ENCODE results near the gene HSF4. TPM values are rescaled to one million over a fixed set of nuclear protein-coding genes. Genes with fewer than 3 reads are reported as not detected.

Gene HSF4
- total RNA-seq, 1 experiment from 2014 or later = 39.4 TPM

- H3K27me3 ChIP-seq (replicated peaks; ENCODE audit: control insufficient read depth, insufficient read depth, low read length) = no peaks in the 10 kb centered on the region
- H3K27ac Mint-ChIP-seq (ENCODE audit: unreplicated experiment) = no peak overlapping the region
- ChIA-PET CTCF (interaction anchor here (0.6 kb wide), 1 partner anchor 36 kb away, joined by 3 read pairs; the partner anchor contains the start of gene ELMO3), POLR2A (interaction anchor here (0.5 to 0.6 kb wide), 2 partner anchors 83 to 285 kb away, joined by 6 to 9 read pairs; no protein-coding TSS in a partner anchor)
- TF ChIP-seq CTCF (IDR thresholded peaks at IDR 0.05; ENCODE audit: insufficient read depth in 1 of 2, low read depth in 1 of 2, low read length in 1 of 2, severe bottlenecking in 1 of 2, unreplicated experiment in 1 of 2) = no peak
- peaks cover 19% of the 10 kb centered on the region for H3K36me3 Mint-ChIP-seq (ENCODE audit: insufficient read depth, unreplicated experiment)
- no peak overlapping the region for H3K4me3 Mint-ChIP-seq (ENCODE audit: unreplicated experiment)
- no peaks in the 10 kb centered on the region for H3K9me3 ChIP-seq
- no peaks in the 10 kb centered on the region for H3K36me3 ChIP-seq (ENCODE audit: control insufficient read depth, insufficient read depth, low read length)
- no peak for DNase-seq
- H3K4me3 ChIP-seq (ENCODE audit: low read depth, low read length) = no peak overlapping the region
- H3K27me3 Mint-ChIP-seq (ENCODE audit: insufficient read depth, unreplicated experiment) = no peaks in the 10 kb centered on the region
- H3K9me3 Mint-ChIP-seq (ENCODE audit: unreplicated experiment) = no peaks in the 10 kb centered on the region
- 0 out of 2 replicates have a peak, but pooled peaks cover 4% of the 10 kb centered on the region for H3K4me1 ChIP-seq
- intact Hi-C loops (cut with micrococcal nuclease; ENCODE audit: unreplicated experiment) = no loop called here
- H3K4me1 Mint-ChIP-seq (ENCODE audit: low read depth, unreplicated experiment) = peaks cover 9% of the 10 kb centered on the region
- no TSS peak for BruUV-seq (replicated peaks)
Measured at GRCh38 chr16:67163164-67163998, 1.2 kb upstream of the HSF4 start.

- no peak overlapping the region for H3K4me3 Mint-ChIP-seq (ENCODE audit: unreplicated experiment)
- no peak for DNase-seq
Measured at GRCh38 chr16:67163999-67164558, 466 bp upstream of the HSF4 start.

More at GRCh38 chr16:67163999-67164558, 466 bp upstream of the HSF4 start:
- no peaks in the 10 kb centered on the region for H3K27me3 ChIP-seq (replicated peaks; ENCODE audit: control insufficient read depth, insufficient read depth, low read length)
- Mint-ChIP-seq H3K4me1 (ENCODE audit: low read depth, unreplicated experiment) (peaks cover 7% of the 10 kb centered on the region), H3K36me3 (ENCODE audit: insufficient read depth, unreplicated experiment) (peaks cover 19% of the 10 kb centered on the region), H3K9me3 (ENCODE audit: unreplicated experiment) (no peaks in the 10 kb centered on the region), H3K27ac (ENCODE audit: unreplicated experiment) (no peak overlapping the region), H3K27me3 (ENCODE audit: insufficient read depth, unreplicated experiment) (no peaks in the 10 kb centered on the region)
- CTCF ChIA-PET = no interaction called here
- no peaks in the 10 kb centered on the region for H3K9me3 ChIP-seq
- TF ChIP-seq CTCF (IDR thresholded peaks at IDR 0.05; ENCODE audit: insufficient read depth in 1 of 2, low read depth in 1 of 2, low read length in 1 of 2, severe bottlenecking in 1 of 2, unreplicated experiment in 1 of 2) = no peak
- intact Hi-C loops (cut with micrococcal nuclease; ENCODE audit: unreplicated experiment) = no loop called here
- no peaks in the 10 kb centered on the region for H3K36me3 ChIP-seq (ENCODE audit: control insufficient read depth, insufficient read depth, low read length)
- H3K4me1 ChIP-seq = peaks cover 6% of the 10 kb centered on the region
- no peak overlapping the region for H3K4me3 ChIP-seq (ENCODE audit: low read depth, low read length)
- POLR2A ChIA-PET = no interaction called here
- no TSS peak for BruUV-seq (replicated peaks)
